Suppressor macrophage treated with lipopolysaccharide for 4 hours (primary cell): ENCODE data around the gene BAZ2B.
"Not testable (repeated sequence)": the region's sequence is repeated elsewhere in the genome, so short reads cannot be mapped to it uniquely, and the experiment has no call there.

Source experiments
- DNase-seq: peaks from one replicate; pipeline ENCODE4 v3.0.0-alpha.2; 2020

The BAZ2B gene

GRCh38 chr2:159573294-159573693, 43.1 kb downstream of the BAZ2B start:
- DNase-seq = no peak

DNA sequence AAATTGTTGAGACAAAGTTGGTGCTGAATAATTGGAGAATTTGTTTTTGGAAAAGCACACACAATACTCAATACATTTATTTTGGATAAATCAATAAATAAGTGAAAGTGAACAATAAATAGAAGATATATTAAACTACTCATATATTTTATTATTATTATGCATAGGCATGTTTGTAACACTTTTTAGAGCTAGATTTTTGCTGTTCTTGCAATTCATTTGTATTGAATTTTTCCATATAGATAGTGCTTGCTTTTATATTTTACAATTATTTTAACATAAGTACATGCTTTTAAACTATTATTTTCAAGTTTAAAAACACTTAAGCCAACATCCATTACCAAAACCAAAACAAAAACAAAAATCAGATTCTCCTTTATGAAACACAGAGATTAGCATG, 43.9 kb downstream of the BAZ2B start:
- no peak for DNase-seq

GRCh38 chr2:159571540-159572260, 44.6 kb downstream of the BAZ2B start:
- no peak for DNase-seq

DNA sequence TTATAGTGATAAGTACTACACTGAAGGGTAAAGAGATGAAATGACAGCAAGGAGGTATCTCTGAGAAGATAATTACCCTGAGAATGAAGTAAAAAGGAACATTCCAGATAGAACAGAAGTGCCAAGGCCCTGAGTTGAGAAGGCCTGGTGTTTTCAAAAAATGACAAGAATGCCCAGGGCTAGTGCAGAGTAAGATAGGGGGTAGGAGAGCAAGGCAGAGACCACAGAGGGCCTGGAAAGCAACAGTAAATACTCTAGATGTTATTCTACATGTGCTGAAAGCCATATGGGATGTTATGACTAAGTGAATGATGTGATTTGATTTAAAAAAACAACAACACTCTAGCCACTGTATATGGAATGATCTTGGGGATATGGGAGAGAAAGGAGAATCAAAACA, 52.3 kb downstream of the BAZ2B start:
- DNase-seq = no peak

GRCh38 chr2:159562248-159562647, 54.1 kb downstream of the BAZ2B start:
- peak; percentile 82 for DNase-seq

GRCh38 chr2:159561786-159562185, 54.6 kb downstream of the BAZ2B start:
- peak; percentile 66 for DNase-seq

- DNase-seq = no peak
These were observed 55.1 kb downstream of the BAZ2B start for GRCh38 chr2:159561242-159561641.

DNA sequence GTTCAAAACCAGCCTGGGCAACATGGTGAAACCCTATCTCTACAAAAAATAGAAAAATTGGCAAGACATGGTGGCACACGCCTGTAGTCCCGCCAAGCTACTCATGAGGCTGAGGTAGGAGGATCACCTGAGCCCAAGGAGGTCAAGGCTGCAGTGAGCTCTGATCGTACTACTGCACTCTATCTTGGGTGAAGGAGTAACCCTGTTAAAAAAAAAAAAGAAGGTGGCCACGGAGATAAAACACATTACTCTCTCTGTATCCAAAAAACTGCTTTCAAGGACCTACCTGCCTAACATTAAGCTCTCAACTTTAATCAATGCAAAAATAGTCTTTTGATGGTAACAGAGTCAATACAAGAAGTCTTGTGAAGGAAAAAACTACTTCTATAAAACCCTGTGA, 57.3 kb downstream of the BAZ2B start:
- no peak for DNase-seq

- DNase-seq = no peak
These were observed 57.9 kb downstream of the BAZ2B start for GRCh38 chr2:159558479-159558878.

DNA sequence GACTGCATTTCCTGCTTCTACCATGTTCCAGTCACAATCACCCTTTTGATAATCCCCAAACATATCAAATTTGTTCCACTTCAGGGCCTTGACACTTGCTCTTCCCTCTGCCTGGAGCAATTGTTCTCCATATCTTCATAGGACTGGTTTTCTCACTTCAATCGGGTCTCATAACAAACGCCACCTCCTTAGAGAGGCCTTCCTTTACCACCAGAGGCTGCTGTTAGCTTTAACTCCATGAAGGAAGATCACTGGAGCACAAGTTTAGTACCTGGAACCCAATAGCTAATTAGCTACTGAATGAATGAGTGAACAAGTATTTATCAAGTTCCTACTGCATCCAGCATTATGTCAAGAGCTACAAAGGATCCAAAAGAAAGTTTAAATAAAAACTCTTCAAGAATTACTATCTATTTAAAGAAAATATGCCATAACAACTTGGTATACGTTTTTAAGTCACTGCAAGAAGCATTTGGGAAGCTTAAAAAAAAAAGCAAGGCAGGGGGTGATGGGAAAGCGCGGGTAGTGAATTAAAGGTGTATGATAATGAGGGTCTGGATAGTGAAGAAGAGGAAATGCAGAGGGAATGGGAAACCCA, 58.8 kb downstream of the BAZ2B start:
- DNase-seq = peak; percentile 24

DNA sequence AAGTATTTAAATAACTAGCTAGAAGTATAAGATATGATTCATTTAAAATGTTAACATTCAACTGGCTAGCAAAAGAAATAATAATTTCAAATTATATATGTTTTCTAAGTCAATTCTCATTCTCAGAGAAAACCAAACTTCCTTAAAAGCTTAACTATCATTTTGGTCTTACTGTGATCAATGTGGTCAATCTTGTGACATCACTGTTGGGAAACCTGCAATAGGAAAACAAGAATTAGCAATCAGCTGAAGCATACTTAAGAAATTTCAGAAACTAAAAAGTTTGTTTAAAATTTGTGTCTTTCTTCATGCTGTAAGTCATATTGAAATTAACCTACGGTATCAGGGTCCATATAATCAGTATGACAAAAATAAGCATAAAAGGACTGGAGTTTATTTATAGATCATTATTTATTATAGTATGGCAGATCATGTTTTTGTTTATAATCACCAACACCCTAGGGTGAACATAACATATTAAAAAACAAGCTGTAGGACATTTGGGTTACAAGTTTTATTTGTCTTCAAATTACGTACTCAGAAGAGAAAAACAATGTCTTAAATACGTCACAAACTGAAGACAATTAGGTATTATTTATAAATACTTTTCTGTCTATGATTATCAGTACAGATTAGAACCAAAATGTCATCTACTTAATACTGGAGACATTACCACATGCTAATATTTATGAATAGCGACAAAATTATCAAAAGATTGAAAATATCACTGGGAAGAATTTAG, 60.5 kb downstream of the BAZ2B start:
- DNase-seq = peak; percentile 84

- no peak for DNase-seq
These were observed 62.6 kb downstream of the BAZ2B start for GRCh38 chr2:159553727-159554126.

DNA sequence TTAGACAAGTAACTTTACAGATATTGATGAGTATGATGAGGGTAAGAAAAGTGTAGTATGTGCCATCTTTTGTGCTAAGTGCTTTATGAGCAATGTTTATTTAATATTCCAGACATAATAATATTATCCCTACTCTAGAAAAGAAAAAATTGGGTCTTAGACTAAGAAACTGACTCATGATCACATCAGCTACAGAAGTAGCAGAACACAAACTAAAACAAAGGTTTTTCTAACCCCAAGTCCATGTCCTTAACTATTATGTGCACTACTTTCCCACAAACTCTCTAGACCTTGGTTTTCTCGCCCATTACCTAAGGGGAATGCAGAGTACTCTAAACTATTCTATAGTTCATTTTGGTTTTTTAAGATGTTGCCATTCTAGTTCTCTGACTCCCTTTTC, 64.5 kb downstream of the BAZ2B start:
- no peak for DNase-seq

DNA sequence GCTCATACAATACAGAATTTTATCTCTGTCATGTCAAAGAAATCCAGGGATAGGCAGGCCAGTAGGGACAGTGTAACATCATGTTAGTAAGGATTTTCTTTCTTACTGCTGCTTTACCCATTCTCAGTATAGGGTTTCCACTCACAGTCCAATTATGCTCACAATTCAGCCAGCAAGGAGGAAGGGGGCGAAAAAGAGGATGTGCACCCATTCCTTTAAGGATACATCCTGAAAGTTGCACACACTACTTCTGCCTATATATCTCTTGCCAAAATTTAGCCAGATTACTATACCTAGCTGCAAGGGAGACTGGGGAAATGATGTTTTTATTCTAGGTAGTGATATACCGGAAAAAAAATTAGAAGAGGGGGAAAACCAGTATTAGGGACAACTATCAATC, 66.1 kb downstream of the BAZ2B start:
- DNase-seq = peak; percentile 23

DNA sequence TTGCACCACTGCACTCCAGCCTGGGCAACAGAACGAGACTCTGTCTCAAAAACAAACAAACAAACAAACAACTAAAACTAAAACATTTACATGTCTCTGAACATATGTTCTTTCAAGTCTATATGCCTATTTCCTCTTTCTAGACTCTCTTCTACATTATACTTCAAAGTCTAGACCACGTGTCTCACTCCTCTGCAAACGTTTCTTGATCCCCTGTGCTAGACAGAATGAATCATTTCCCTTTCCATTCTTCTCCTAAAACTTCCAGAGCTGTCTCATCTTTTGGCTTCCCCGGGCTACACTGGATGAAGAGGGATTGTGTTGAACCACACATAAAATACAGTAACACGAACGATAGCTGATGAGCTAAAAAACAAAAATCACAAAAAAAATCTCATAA, 67.1 kb downstream of the BAZ2B start:
- peak; percentile 53 for DNase-seq

DNA sequence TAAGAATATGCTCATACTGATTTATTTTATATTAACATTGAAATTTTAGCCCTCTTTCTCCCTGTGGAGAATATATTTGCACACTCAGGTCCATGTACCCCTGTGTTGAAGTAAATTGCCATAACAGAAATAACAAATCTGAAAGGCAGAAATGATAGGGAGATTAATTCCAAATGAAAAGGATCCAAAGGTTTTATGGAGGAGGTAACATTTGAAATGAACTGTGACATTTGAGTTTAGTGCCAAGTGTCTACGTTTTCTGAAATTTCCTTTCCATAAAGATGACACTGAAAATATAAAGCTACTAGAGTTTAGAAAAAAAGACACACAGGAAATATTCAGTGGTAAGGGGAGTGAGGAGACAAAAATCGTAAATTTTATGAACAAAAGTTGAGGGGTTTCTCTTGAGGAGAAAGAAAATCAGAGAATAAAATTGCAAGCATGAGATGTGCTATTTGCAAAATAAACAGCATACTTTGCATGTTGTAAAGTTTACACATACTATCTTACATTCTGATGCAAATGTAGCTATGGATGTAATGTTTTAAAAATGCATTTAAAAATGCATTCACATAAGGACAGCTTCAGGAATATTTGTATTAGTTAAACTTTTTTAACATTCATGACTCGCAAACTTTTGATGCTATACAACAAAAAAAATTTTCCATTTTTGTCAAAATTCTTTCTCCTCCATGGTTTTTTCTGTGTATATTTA, 69.5 kb downstream of the BAZ2B start:
- no peak for DNase-seq

- DNase-seq = no peak
These were observed 70.3 kb downstream of the BAZ2B start for GRCh38 chr2:159546039-159546438.

- no peak for DNase-seq
These were observed 71.3 kb downstream of the BAZ2B start for GRCh38 chr2:159545085-159545484.

GRCh38 chr2:159542101-159542500, 74.2 kb downstream of the BAZ2B start:
- no peak for DNase-seq

DNA sequence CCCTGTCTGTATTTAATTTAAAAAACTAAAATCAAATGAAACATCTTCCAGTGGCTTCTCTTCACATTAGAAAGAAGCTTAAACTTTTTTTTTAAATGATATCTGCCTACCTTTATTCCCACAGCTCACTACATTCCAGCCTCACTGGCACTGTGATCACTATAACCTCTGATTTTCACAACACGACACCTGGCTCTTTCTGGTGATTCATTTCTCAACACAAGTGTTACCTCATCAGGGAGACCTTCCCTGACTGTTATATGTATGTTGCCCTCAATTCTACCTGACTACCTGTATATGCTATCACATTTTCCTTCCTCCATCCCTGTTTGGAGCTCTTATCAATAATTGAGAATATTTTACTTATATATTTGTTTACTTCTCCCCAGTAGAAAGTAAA, 76.6 kb downstream of the BAZ2B start:
- DNase-seq = no peak

DNA sequence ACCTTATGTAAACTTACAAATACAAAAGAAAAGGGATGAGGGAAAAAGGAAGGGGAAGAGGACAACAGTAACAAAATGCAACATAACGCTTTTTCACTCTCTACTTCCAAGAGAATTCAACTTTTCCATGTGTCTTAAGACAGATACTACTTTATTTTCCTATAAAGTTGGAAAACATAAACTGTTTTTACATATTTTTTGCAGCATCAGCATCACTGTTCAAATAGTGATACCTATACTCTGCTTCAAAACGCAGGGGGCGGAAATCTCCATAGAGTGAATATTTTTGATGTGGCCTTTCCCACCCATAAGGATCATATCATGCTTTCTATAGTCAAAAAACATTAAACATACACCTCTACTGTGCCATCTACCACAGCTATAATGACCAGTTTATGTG, 77.5 kb downstream of the BAZ2B start:
- no peak for DNase-seq

GRCh38 chr2:159535261-159535660, 81.1 kb downstream of the BAZ2B start:
- DNase-seq = not testable (repeated sequence)

DNA sequence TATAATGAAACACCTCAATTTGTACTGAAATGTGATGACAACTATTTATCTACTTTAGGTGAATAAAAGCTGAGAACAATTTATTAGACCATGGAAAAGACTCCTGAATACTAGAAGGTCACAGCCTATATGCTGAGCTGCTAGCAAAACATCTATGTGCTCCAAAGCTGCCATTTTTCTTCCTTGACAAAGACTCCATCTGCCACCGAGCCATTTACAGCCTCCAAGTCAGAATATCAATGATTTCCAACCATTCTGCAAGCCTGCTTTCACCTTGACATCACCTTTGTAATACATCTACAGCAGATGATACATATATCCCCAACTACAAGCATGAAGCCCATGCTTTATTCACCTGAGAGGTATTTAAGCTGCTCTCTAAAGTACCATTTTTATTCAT, 84.9 kb downstream of the BAZ2B start:
- no peak for DNase-seq

- no peak for DNase-seq
These were observed 89.9 kb downstream of the BAZ2B start for GRCh38 chr2:159526433-159526832.
